Neural progenitor cell (in vitro differentiated cells): ENCODE measurements around the gene LGALS3BP. TPM values are rescaled to one million over a fixed set of nuclear protein-coding genes. Genes with fewer than 3 reads are reported as not detected.

Experiments used
- DNase-seq: peaks from one replicate; pipeline ENCODE4 v3.0.0-alpha.2; 2016; ENCODE audit warnings: low spot score
- H2AFZ ChIP-seq: fragments of 200-600 bp; sonication (generic); replicated peaks from 2 replicates; pipeline ENCODE4 v1.6.1; 2016; ENCODE audit warnings: antibody characterized with exemption
- H3F3A ChIP-seq: fragments of 200-600 bp; sonication (generic); 2 replicates; pipeline ENCODE4 v1.6.1; 2016; ENCODE audit warnings: antibody characterized with exemption, low read depth
- H3K27ac ChIP-seq: fragments of 200-600 bp; sonication (generic); 2 replicates; pipeline ENCODE4 v1.5.1; 2016; ENCODE audit warnings: mild to moderate bottlenecking
- H3K27me3 ChIP-seq: fragments of 200-600 bp; sonication (generic); 2 replicates; pipeline ENCODE4 v1.6.1; 2016; ENCODE audit warnings: mild to moderate bottlenecking, moderate library complexity
- H3K36me3 ChIP-seq: fragments of 200-600 bp; sonication (generic); 2 replicates; pipeline ENCODE4 v1.5.1; 2016
- H3K4me1 ChIP-seq: fragments of 200-600 bp; sonication (generic); 2 replicates; pipeline ENCODE4 v1.6.1; 2016; ENCODE audit warnings: mixed run types
- H3K4me2 ChIP-seq: fragments of 200-600 bp; sonication (generic); 2 replicates; pipeline ENCODE4 v1.6.1; 2016
- H3K4me3 ChIP-seq: fragments of 200-600 bp; sonication (generic); 2 replicates; pipeline ENCODE4 v1.5.1; 2016
- H3K79me2 ChIP-seq: fragments of 200-600 bp; sonication (generic); 2 replicates; pipeline ENCODE4 v1.6.1; 2016; ENCODE audit warnings: low read depth
- H3K9ac ChIP-seq: fragments of 200-600 bp; sonication (generic); 2 replicates; pipeline ENCODE4 v1.6.1; 2016
- H3K9me3 ChIP-seq: fragments of 200-600 bp; sonication (generic); 2 replicates; pipeline ENCODE4 v1.5.1; 2016; ENCODE audit warnings: low read depth
- H4K20me1 ChIP-seq: fragments of 200-600 bp; sonication (generic); 2 replicates; pipeline ENCODE4 v1.6.1; 2016; ENCODE audit warnings: low read depth
- H3K27ac Mint-ChIP-seq: 3 replicates; pipeline ENCODE4 v1.8.0; 2021; ENCODE audit warnings: mixed read lengths
- H3K27me3 Mint-ChIP-seq: 2 replicates; pipeline ENCODE4 v1.8.0; 2022; ENCODE audit warnings: low read depth, mild to moderate bottlenecking, inconsistent platforms, moderate library complexity, mixed read lengths; ENCODE audit not compliant: insufficient read depth
- H3K36me3 Mint-ChIP-seq: 3 replicates; pipeline ENCODE4 v1.8.0; 2021; ENCODE audit warnings: mixed read lengths
- H3K4me1 Mint-ChIP-seq: 3 replicates; pipeline ENCODE4 v1.8.0; 2021; ENCODE audit warnings: mixed read lengths
- H3K4me3 Mint-ChIP-seq: 3 replicates; pipeline ENCODE4 v1.8.0; 2021; ENCODE audit warnings: mild to moderate bottlenecking, moderate library complexity, mixed read lengths
- H3K9me3 Mint-ChIP-seq: 3 replicates; pipeline ENCODE4 v1.8.0; 2020; ENCODE audit warnings: mixed read lengths
- EZH2 ChIP-seq: fragments of 200-600 bp; sonication (generic); IDR thresholded peaks from 2 replicates; pipeline ENCODE4 v1.6.1; 2017; ENCODE audit warnings: antibody characterized with exemption, mild to moderate bottlenecking, moderate library complexity
- EZH2phosphoT487 ChIP-seq: fragments of 200-600 bp; sonication (generic); IDR thresholded peaks from 2 replicates; pipeline ENCODE4 v1.6.1; 2017; ENCODE audit warnings: antibody characterized with exemption
- total RNA-seq: library from RNA; depleted of rRNA; stranded (reverse); fragments of >200 nt; gene quantifications from 2 replicates; pipeline ENCODE4 v1.2.3, GENCODE V29; 2015; ENCODE audit warnings: low replicate concordance
- TF ChIP-seq, protein P1 (sequence below): fragments of 200-600 bp; sonication (generic); IDR thresholded peaks from 2 replicates; pipeline ENCODE4 v1.5.1; 2017; ENCODE audit warnings: antibody characterized with exemption, mild to moderate bottlenecking

Gene LGALS3BP
- total RNA-seq, 1 donor from 2014 or later = 17.5 TPM

DNA sequence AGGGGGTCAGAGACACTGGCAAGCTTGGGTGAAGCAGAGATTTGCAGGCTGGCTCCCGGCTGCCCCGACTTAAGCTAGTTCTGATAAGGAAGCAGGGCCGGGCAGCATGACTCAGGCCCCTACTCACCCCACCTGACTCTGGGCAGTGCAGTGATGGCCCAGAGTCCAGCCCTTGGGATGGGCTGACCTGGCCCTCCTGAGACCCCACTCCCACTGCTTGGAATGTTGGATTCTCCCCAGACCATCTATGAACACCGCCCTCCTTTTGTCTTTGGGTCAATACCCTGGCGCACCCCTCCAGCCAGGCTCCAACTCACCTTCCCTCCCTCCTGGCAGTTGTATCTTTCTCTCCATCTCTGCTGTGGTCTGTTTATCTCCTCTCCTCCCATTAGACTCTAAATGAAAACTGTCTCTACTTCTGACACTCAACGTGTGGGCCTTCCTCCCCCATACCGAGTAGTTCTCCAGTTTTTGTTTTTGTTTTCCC is 21.0 kb downstream of the LGALS3BP start:
- H3K4me3 ChIP-seq = no peak overlapping the region
- Mint-ChIP-seq H3K4me1 (peaks cover 56% of the 10 kb centered on the region), H3K9me3 (no peaks in the 10 kb centered on the region), H3K27ac (peak overlapping the region; percentile 70), H3K4me3 (no peak overlapping the region), H3K36me3 (peaks cover 2% of the 10 kb centered on the region), H3K27me3 (peaks cover 6% of the 10 kb centered on the region)
- H3K79me2 ChIP-seq = no peaks in the 10 kb centered on the region
- no peak for DNase-seq
- no peak overlapping the region for H3K27ac ChIP-seq
- H3K9ac ChIP-seq = no peak overlapping the region
- H2AFZ ChIP-seq = no peak overlapping the region
- no peaks in the 10 kb centered on the region for H3K27me3 ChIP-seq
- no peaks in the 10 kb centered on the region for H3K36me3 ChIP-seq
- no peaks in the 10 kb centered on the region for H3F3A ChIP-seq
- TF ChIP-seq EZH2phosphoT487 (no peak), EZH2 (no peak)
- TF ChIP-seq, protein P1, sequence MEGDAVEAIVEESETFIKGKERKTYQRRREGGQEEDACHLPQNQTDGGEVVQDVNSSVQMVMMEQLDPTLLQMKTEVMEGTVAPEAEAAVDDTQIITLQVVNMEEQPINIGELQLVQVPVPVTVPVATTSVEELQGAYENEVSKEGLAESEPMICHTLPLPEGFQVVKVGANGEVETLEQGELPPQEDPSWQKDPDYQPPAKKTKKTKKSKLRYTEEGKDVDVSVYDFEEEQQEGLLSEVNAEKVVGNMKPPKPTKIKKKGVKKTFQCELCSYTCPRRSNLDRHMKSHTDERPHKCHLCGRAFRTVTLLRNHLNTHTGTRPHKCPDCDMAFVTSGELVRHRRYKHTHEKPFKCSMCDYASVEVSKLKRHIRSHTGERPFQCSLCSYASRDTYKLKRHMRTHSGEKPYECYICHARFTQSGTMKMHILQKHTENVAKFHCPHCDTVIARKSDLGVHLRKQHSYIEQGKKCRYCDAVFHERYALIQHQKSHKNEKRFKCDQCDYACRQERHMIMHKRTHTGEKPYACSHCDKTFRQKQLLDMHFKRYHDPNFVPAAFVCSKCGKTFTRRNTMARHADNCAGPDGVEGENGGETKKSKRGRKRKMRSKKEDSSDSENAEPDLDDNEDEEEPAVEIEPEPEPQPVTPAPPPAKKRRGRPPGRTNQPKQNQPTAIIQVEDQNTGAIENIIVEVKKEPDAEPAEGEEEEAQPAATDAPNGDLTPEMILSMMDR = no peak
- no peaks in the 10 kb centered on the region for H4K20me1 ChIP-seq
- H3K4me1 ChIP-seq = no peaks in the 10 kb centered on the region
- H3K4me2 ChIP-seq = no peak overlapping the region
- no peaks in the 10 kb centered on the region for H3K9me3 ChIP-seq

DNA sequence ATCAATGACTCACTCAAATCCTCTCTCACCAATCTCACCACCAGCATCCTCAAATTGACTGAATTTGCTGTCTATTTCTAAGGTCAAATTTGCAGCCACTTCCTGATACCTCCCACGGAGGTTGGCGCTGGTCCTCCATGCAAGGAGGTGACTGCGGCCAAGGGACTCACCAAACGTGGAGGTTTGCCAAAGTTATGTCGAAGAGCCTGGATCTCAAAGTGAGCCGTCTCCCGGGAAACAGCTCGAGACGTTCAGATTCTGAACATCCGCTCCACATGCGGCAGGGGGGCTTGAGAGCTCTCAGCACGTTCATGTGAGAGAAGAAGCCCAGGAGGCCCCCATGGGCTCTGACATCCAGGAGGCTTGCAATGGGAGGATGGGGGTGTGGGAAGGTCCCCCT is 22.6 kb downstream of the LGALS3BP start:
- peaks cover 2% of the 10 kb centered on the region for H3K9me3 Mint-ChIP-seq
- H4K20me1 ChIP-seq = no peaks in the 10 kb centered on the region
- peaks cover 64% of the 10 kb centered on the region for H3K4me1 Mint-ChIP-seq
- no peaks in the 10 kb centered on the region for H3K36me3 ChIP-seq
- H3K9me3 ChIP-seq = no peaks in the 10 kb centered on the region
- TF ChIP-seq, protein P1 = no peak
- TF ChIP-seq EZH2 (no peak), EZH2phosphoT487 (no peak)
- no peaks in the 10 kb centered on the region for H3K79me2 ChIP-seq
- H3K9ac ChIP-seq = no peak overlapping the region
- peak overlapping the region; percentile 3 for H3K4me3 Mint-ChIP-seq
- H2AFZ ChIP-seq = no peak overlapping the region
- no peak overlapping the region for H3K4me2 ChIP-seq
- peaks cover 12% of the 10 kb centered on the region for H3K27me3 Mint-ChIP-seq
- peaks cover 1% of the 10 kb centered on the region for H3K4me1 ChIP-seq
- H3K27me3 ChIP-seq = no peaks in the 10 kb centered on the region
- H3K36me3 Mint-ChIP-seq = peaks cover 2% of the 10 kb centered on the region
- no peak for DNase-seq
- H3F3A ChIP-seq = no peaks in the 10 kb centered on the region
- no peak overlapping the region for H3K27ac Mint-ChIP-seq
- H3K4me3 ChIP-seq = no peak overlapping the region
- H3K27ac ChIP-seq = no peak overlapping the region

DNA sequence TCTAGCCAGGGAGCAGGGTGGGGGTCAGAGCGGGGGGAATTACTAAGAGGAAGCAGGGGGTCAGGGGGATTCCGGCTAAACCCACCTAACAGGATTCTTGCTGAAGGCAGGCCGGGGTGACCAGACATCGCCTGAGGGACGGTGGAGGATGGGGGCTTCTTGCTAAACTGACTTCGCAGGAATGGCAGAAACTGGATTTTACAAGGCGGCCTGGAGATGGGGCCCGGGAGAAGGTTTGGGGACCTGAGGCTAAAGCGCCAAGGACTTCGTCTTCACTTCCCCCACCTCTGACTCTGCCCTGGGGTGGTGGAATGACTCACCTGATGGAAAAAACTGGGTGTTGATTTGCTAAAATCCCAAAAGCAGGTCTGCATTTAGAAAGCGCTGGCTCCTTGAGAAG is 23.5 kb downstream of the LGALS3BP start:
- Histone ChIP-seq H2AFZ (no peak overlapping the region), H3K36me3 (no peaks in the 10 kb centered on the region), H3K9ac (no peak overlapping the region), H3K4me3 (no peak overlapping the region), H3K9me3 (no peaks in the 10 kb centered on the region), H3K27ac (no peak overlapping the region), H4K20me1 (no peaks in the 10 kb centered on the region), H3F3A (no peaks in the 10 kb centered on the region), H3K79me2 (no peaks in the 10 kb centered on the region), H3K4me2 (no peak overlapping the region), H3K4me1 (peaks cover 4% of the 10 kb centered on the region), H3K27me3 (no peaks in the 10 kb centered on the region)
- no peak for DNase-seq
- Mint-ChIP-seq H3K36me3 (peaks cover 2% of the 10 kb centered on the region), H3K27ac (no peak overlapping the region), H3K4me1 (peaks cover 66% of the 10 kb centered on the region), H3K9me3 (peaks cover 5% of the 10 kb centered on the region), H3K27me3 (peaks cover 13% of the 10 kb centered on the region), H3K4me3 (peak overlapping the region; percentile 13)
- TF ChIP-seq EZH2phosphoT487 (no peak), EZH2 (no peak)
- TF ChIP-seq, protein P1 = no peak
